Measurements from ENCODE around the gene ZEB2. TPM values are rescaled to one million over a fixed set of nuclear protein-coding genes. Genes with fewer than 3 reads are reported as not detected.

Gene ZEB2
- total RNA-seq, 1 donor from 2014 or later, result 108 TPM

DNA sequence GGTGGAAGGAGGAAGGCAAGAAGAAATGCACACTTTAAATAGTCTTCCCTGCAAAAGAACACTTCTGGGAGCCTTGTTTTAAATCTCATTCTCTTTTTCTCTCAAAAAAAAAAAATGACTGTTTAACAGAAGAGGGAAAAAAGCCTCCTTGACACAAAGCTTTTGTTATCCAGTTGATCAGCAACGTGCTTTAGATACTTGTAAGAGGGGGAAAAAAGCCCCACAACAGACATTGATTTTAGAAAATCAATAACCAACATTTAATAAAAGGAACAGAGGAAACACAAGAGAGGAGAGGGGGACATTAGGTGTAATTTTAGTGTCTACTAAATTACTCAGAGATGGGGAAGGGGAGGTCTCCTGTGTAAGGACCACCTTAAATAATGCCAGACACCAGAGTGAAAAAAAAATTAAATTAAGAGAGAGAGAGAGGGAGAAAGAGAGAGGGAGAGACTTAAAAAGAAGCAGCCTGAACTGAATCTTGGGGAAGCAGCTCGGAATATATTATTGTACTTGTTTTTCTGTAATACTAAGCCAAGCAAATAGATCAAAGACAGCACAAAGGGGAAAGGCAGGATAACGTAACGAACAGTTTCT lies 4.7 kb downstream of the ZEB2 start:
- Histone ChIP-seq H3K9me3 (ENCODE audit: control insufficient read depth in 3 of 3, low read length in 3 of 3) (no peaks in the 10 kb centered on the region), H3K4me3 (ENCODE audit: low read length in 3 of 3) (peak overlapping the region; percentile 68 to 84 (median 81)), H3K4me1 (ENCODE audit: control insufficient read depth in 3 of 3, insufficient read depth in 3 of 3, low read length in 3 of 3) (peaks cover 10 to 38% (median 22%) of the 10 kb centered on the region in 3 donors), H3K27ac (ENCODE audit: low read depth, low read length) (peak overlapping the region; percentile 96), H3K27me3 (ENCODE audit: control insufficient read depth in 3 of 3, insufficient read depth in 3 of 3, low read length in 3 of 3) (no peaks in the 10 kb centered on the region), H3K36me3 (ENCODE audit: control insufficient read depth in 3 of 3, insufficient read depth in 3 of 3, low read length in 3 of 3) (no peaks in the 10 kb centered on the region), H3K9ac (ENCODE audit: low read depth in 1 of 3, low read length in 3 of 3) (peak overlapping the region; percentile 86 to 92 (median 87))

DNA sequence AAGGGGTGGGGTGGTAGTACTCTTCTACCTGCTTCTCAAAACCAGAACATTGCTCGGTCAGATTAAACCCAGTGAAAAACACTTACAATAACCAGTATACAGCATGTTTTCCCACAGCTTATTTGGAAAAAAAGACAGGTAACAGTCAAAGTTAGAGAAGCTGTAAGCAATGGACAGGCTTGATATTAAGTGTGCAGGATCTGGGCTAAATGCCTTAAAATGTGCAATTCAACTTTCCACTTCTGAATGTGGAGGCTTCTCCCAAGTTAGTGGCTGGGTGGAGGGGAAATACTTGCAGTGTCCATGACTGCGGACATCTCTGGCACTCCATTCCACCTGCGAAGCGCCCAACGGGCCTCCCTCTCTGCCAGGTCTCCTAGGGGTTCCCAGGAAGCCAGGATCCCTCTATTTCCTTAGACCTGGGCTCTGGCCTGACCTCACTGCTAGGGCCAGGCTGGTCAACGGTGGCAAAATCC lies 5.3 kb downstream of the ZEB2 start:
- Histone ChIP-seq H3K4me1 (ENCODE audit: control insufficient read depth in 3 of 3, insufficient read depth in 3 of 3, low read length in 3 of 3) (peaks cover 10 to 33% (median 24%) of the 10 kb centered on the region in 3 donors), H3K9me3 (ENCODE audit: control insufficient read depth in 3 of 3, low read length in 3 of 3) (no peaks in the 10 kb centered on the region), H3K9ac (ENCODE audit: low read depth in 1 of 3, low read length in 3 of 3) (peak overlapping the region; percentile 86 to 92 (median 87)), H3K27ac (ENCODE audit: low read depth, low read length) (peak overlapping the region; percentile 96), H3K36me3 (ENCODE audit: control insufficient read depth in 3 of 3, insufficient read depth in 3 of 3, low read length in 3 of 3) (no peaks in the 10 kb centered on the region), H3K27me3 (ENCODE audit: control insufficient read depth in 3 of 3, insufficient read depth in 3 of 3, low read length in 3 of 3) (no peaks in the 10 kb centered on the region), H3K4me3 (ENCODE audit: low read length in 3 of 3) (peak overlapping the region; percentile 59 to 84 (median 81))

DNA sequence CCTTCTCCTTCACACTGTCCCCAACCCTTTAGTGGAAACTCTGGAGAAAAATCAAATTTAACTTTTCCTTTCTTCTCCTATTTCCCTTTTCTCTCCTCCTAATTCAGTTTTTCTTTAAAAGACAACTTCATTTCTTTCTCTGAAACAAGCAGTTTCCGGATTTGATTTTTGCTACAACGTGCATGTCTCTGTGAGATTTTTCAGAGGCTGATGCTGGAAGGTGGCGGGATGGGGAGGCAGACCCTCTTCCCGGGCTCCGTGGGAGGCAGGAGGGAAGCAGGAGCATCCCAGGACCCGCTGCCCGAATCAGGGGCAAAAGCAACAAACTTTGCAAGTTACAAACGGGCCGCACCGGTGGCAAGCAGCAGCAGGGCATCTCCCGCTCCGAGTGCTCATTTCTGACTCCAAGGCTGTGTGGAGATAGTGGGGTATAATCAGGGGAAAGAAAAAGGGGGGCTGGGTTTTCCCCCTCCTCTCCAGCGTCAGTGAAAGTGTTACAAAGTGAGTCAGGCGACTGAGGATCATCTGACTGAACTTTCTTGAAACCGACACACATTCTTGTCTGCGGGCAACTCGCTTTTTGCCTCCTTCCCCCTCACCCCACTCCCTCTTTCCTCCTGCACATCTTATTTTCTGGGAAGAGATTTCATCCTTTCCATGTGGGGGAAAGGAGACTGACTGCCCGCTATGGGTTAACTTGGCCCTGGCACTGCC lies 6.4 kb downstream of the ZEB2 start:
- Histone ChIP-seq H3K36me3 (ENCODE audit: control insufficient read depth in 3 of 3, insufficient read depth in 3 of 3, low read length in 3 of 3) (no peaks in the 10 kb centered on the region), H3K27me3 (ENCODE audit: control insufficient read depth in 3 of 3, insufficient read depth in 3 of 3, low read length in 3 of 3) (no peaks in the 10 kb centered on the region), H3K27ac (ENCODE audit: low read depth, low read length) (peak overlapping the region; percentile 96), H3K9ac (ENCODE audit: low read depth in 1 of 3, low read length in 3 of 3) (peak overlapping the region; percentile 86 to 92 (median 87)), H3K4me1 (ENCODE audit: control insufficient read depth in 3 of 3, insufficient read depth in 3 of 3, low read length in 3 of 3) (peaks cover 18 to 40% (median 32%) of the 10 kb centered on the region in 3 donors), H3K9me3 (ENCODE audit: control insufficient read depth in 3 of 3, low read length in 3 of 3) (no peaks in the 10 kb centered on the region), H3K4me3 (ENCODE audit: low read length in 3 of 3) (peak overlapping the region; percentile 59 to 84 (median 81))

GRCh38 chr2:144512891-144513351 lies 7.0 kb downstream of the ZEB2 start:
- Histone ChIP-seq H3K9me3 (ENCODE audit: control insufficient read depth in 3 of 3, low read length in 3 of 3) (no peaks in the 10 kb centered on the region), H3K4me1 (ENCODE audit: control insufficient read depth in 3 of 3, insufficient read depth in 3 of 3, low read length in 3 of 3) (peaks cover 13 to 47% (median 34%) of the 10 kb centered on the region in 3 donors), H3K27me3 (ENCODE audit: control insufficient read depth in 3 of 3, insufficient read depth in 3 of 3, low read length in 3 of 3) (no peaks in the 10 kb centered on the region)

GRCh38 chr2:144512470-144512869 lies 7.4 kb downstream of the ZEB2 start:
- peak overlapping the region; percentile 63 to 84 (median 81) for H3K4me3 ChIP-seq (ENCODE audit: low read length in 3 of 3)
- H3K27me3 ChIP-seq (ENCODE audit: control insufficient read depth in 3 of 3, insufficient read depth in 3 of 3, low read length in 3 of 3), result no peaks in the 10 kb centered on the region
- peak overlapping the region; percentile 75 to 92 (median 87) for H3K9ac ChIP-seq (ENCODE audit: low read depth in 1 of 3, low read length in 3 of 3)
- no peaks in the 10 kb centered on the region for H3K9me3 ChIP-seq (ENCODE audit: control insufficient read depth in 3 of 3, low read length in 3 of 3)
- peak overlapping the region; percentile 96 for H3K27ac ChIP-seq (ENCODE audit: low read depth, low read length)
- no peaks in the 10 kb centered on the region for H3K36me3 ChIP-seq (ENCODE audit: control insufficient read depth in 3 of 3, insufficient read depth in 3 of 3, low read length in 3 of 3)
- peaks cover 13 to 48% (median 39%) of the 10 kb centered on the region in 3 donors for H3K4me1 ChIP-seq (ENCODE audit: control insufficient read depth in 3 of 3, insufficient read depth in 3 of 3, low read length in 3 of 3)

More at GRCh38 chr2:144512891-144513351, 7.0 kb downstream of the ZEB2 start:
- Histone ChIP-seq H3K27ac (ENCODE audit: low read depth, low read length) (peak overlapping the region; percentile 96), H3K4me3 (ENCODE audit: low read length in 3 of 3) (peak overlapping the region; percentile 63 to 84 (median 81)), H3K9ac (ENCODE audit: low read depth in 1 of 3, low read length in 3 of 3) (peak overlapping the region; percentile 86 to 92 (median 87)), H3K36me3 (ENCODE audit: control insufficient read depth in 3 of 3, insufficient read depth in 3 of 3, low read length in 3 of 3) (no peaks in the 10 kb centered on the region)

DNA sequence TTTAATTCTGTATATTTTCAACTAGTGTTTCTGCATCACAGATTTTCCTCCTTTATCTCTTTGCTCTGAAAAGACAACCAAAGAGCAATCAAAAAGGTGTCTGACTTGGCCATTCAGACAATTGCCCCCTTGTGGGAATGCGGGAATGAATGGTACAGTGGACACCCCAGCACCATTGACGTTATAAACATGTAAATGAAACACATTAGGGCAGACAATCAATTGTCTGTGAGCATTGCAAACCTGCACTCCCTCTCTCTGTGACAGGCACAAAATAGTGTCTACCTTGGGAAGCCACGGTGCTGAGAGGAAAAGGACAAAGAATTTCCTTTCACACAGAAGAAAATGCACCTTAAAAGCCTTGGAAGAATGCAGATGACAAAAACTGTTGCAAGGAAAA lies 8.0 kb downstream of the ZEB2 start:
- Histone ChIP-seq H3K27ac (ENCODE audit: low read depth, low read length) (peak overlapping the region; percentile 96), H3K4me1 (ENCODE audit: control insufficient read depth in 3 of 3, insufficient read depth in 3 of 3, low read length in 3 of 3) (peaks cover 13 to 48% (median 42%) of the 10 kb centered on the region in 3 donors), H3K4me3 (ENCODE audit: low read length in 3 of 3) (peak overlapping the region; percentile 8 to 84 (median 81)), H3K9me3 (ENCODE audit: control insufficient read depth in 3 of 3, low read length in 3 of 3) (no peaks in the 10 kb centered on the region), H3K36me3 (ENCODE audit: control insufficient read depth in 3 of 3, insufficient read depth in 3 of 3, low read length in 3 of 3) (no peaks in the 10 kb centered on the region), H3K27me3 (ENCODE audit: control insufficient read depth in 3 of 3, insufficient read depth in 3 of 3, low read length in 3 of 3) (no peaks in the 10 kb centered on the region), H3K9ac (ENCODE audit: low read depth in 1 of 3, low read length in 3 of 3) (peak overlapping the region; percentile 75 to 92 (median 87))

GRCh38 chr2:144511226-144511810 lies 8.6 kb downstream of the ZEB2 start:
- no peaks in the 10 kb centered on the region for H3K36me3 ChIP-seq (ENCODE audit: control insufficient read depth in 3 of 3, insufficient read depth in 3 of 3, low read length in 3 of 3)
- peak overlapping the region; percentile 46 to 77 (median 62) for H3K4me3 ChIP-seq (ENCODE audit: low read length in 3 of 3)
- peaks cover 13 to 49% (median 42%) of the 10 kb centered on the region in 3 donors for H3K4me1 ChIP-seq (ENCODE audit: control insufficient read depth in 3 of 3, insufficient read depth in 3 of 3, low read length in 3 of 3)
- H3K9me3 ChIP-seq (ENCODE audit: control insufficient read depth in 3 of 3, low read length in 3 of 3), result no peaks in the 10 kb centered on the region
- peak overlapping the region; percentile 75 to 92 (median 87) for H3K9ac ChIP-seq (ENCODE audit: low read depth in 1 of 3, low read length in 3 of 3)
- peak overlapping the region; percentile 96 for H3K27ac ChIP-seq (ENCODE audit: low read depth, low read length)
- no peaks in the 10 kb centered on the region for H3K27me3 ChIP-seq (ENCODE audit: control insufficient read depth in 3 of 3, insufficient read depth in 3 of 3, low read length in 3 of 3)

DNA sequence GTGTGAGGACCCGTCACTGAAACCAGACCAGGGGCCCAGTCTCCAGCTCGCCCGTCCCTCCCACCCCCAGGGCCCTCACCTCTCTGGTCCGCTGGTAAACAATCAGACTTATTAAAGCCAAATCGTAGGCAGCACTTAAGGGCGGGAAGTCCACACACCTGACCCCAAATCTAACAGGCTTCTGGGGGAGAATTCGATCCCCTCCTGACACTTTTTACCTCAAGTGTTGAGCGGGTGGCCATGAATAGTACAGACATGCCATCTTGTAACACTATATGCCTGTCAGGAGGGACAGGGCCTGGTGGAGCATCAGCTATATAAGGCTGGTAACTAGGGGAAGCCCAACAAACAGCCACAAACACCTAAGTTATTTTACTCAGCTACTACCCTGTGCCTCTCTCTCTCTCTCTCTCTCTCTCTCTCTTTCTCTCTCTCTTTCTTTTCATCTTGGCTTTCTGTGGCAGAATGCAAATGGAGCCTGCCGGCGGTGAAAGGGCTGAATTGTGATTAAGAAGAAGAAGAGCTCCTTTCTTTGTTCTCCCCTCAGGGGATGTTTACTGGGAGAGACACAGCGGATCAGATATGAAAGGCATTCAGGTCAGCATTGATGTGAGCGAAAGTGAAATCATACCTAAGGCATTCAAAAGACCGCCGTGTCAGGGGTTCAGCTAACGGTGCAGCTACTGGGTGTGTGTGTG lies 9.5 kb downstream of the ZEB2 start:
- Histone ChIP-seq H3K4me3 (ENCODE audit: low read length in 3 of 3) (peak overlapping the region; percentile 46 to 77 (median 62)), H3K4me1 (ENCODE audit: control insufficient read depth in 3 of 3, insufficient read depth in 3 of 3, low read length in 3 of 3) (peaks cover 18 to 56% (median 51%) of the 10 kb centered on the region in 3 donors)

DNA sequence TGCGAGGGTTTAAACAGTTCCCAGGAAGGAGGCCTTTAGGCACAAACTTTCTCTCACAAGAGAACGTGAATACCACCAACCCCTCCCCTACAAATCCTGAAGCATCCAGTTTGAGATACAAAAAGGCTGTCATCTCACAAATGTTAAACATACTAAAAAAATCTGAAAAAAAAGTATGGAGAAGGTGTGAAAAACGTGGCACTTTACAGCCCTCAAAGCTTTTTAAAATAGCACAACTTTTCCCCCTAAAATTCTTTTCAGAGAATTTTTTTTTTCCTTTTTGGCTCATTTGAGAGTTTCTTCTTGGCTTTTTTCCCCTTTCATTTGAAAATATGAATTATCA lies 10.1 kb downstream of the ZEB2 start:
- Histone ChIP-seq H3K27ac (ENCODE audit: low read depth, low read length) (peak overlapping the region; percentile 96), H3K9me3 (ENCODE audit: control insufficient read depth in 3 of 3, low read length in 3 of 3) (no peaks in the 10 kb centered on the region), H3K4me3 (ENCODE audit: low read length in 3 of 3) (peak overlapping the region in 2 of 3 donors; percentile 51 to 62), H3K36me3 (ENCODE audit: control insufficient read depth in 3 of 3, insufficient read depth in 3 of 3, low read length in 3 of 3) (no peaks in the 10 kb centered on the region), H3K4me1 (ENCODE audit: control insufficient read depth in 3 of 3, insufficient read depth in 3 of 3, low read length in 3 of 3) (peaks cover 20 to 57% (median 55%) of the 10 kb centered on the region in 3 donors), H3K9ac (ENCODE audit: low read depth in 1 of 3, low read length in 3 of 3) (peak overlapping the region; percentile 57 to 92 (median 60)), H3K27me3 (ENCODE audit: control insufficient read depth in 3 of 3, insufficient read depth in 3 of 3, low read length in 3 of 3) (no peaks in the 10 kb centered on the region)

More for the DNA sequence above, 9.5 kb downstream of the ZEB2 start:
- Histone ChIP-seq H3K36me3 (ENCODE audit: control insufficient read depth in 3 of 3, insufficient read depth in 3 of 3, low read length in 3 of 3) (no peaks in the 10 kb centered on the region), H3K27me3 (ENCODE audit: control insufficient read depth in 3 of 3, insufficient read depth in 3 of 3, low read length in 3 of 3) (no peaks in the 10 kb centered on the region), H3K9ac (ENCODE audit: low read depth in 1 of 3, low read length in 3 of 3) (peak overlapping the region; percentile 75 to 92 (median 87)), H3K9me3 (ENCODE audit: control insufficient read depth in 3 of 3, low read length in 3 of 3) (no peaks in the 10 kb centered on the region), H3K27ac (ENCODE audit: low read depth, low read length) (peak overlapping the region; percentile 96)
